T-cell (primary cell): ENCODE measurements around the gene PTPRO. TPM values are rescaled to one million over a fixed set of nuclear protein-coding genes. Genes with fewer than 3 reads are reported as not detected.
A peak's percentile ranks its signal among the peaks of the same experiment; 100 is the strongest.

Experiments
- ATAC-seq, 4 experiments: fragments of 200-7000 bp in 3 of 4; fragments of 150-1000 bp in 1 of 4; cut with Tn5 transposase; replicated peaks in 1 of 4; 1 replicate in 3 of 4; 2 replicates in 1 of 4; pipeline ENCODE4 v1.10.0; 2021; ENCODE audit warnings: moderate library complexity in 3 of 4, mild to moderate bottlenecking in 2 of 4, moderate number of reproducible peaks in 1 of 4
- CTCF ChIA-PET, 2 donors: fragments of 300-600 bp; sonication (Branson Sonifier 250); formaldehyde crosslinking; loops; one replicate each; lab custom pipeline; 2022; ENCODE audit warnings: antibody characterized with exemption in 2 of 2; lab: Charles Lee
- POLR2A ChIA-PET, 2 donors: fragments of 300-600 bp; sonication (Branson Sonifier 250); formaldehyde crosslinking; loops; one replicate each; lab custom pipeline; 2022; ENCODE audit warnings: antibody characterized with exemption in 2 of 2; lab: Charles Lee
- DNase-seq, 35 experiments: peaks; one replicate each; pipeline versions ENCODE4 v3.0.0 to v3.0.0-alpha.2; 2013 to 2023
- H3K27ac ChIP-seq: one replicate; pipeline ENCODE4 v1.5.1; 2013; ENCODE audit warnings: low read length
- H3K27me3 ChIP-seq, 2 experiments: replicated peaks in 1 of 2; 1 replicate in 1 of 2; 2 replicates in 1 of 2; pipeline versions ENCODE4 v1.6.1 to v1.7.0; 2013; ENCODE audit warnings: low read length in 1 of 2, mixed read lengths in 1 of 2; ENCODE audit not compliant: control insufficient read depth in 2 of 2, insufficient read depth in 2 of 2; ENCODE audit errors: extremely low read depth in 1 of 2
- H3K36me3 ChIP-seq, 2 donors: 1 replicate in 1 of 2; 2 replicates in 1 of 2; pipeline versions ENCODE4 v1.6.1 to v1.7.0; 2013; ENCODE audit warnings: low read length in 1 of 2; ENCODE audit not compliant: control insufficient read depth in 2 of 2, insufficient read depth in 1 of 2; ENCODE audit errors: extremely low read depth in 1 of 2
- H3K4me1 ChIP-seq, 2 experiments: 1 replicate in 1 of 2; 2 replicates in 1 of 2; pipeline versions ENCODE4 v1.6.1 to v1.7.0; 2013; ENCODE audit warnings: low read length in 2 of 2, mixed read lengths in 1 of 2; ENCODE audit not compliant: insufficient read depth in 2 of 2, control insufficient read depth in 1 of 2; ENCODE audit errors: extremely low read depth in 1 of 2
- H3K4me3 ChIP-seq, 2 donors: 1 replicate in 1 of 2; 2 replicates in 1 of 2; pipeline versions ENCODE4 v1.5.1 to v1.7.0; 2013; ENCODE audit warnings: mild to moderate bottlenecking in 2 of 2, low read length in 1 of 2, moderate library complexity in 1 of 2; ENCODE audit not compliant: control insufficient read depth in 1 of 2; ENCODE audit errors: extremely low read depth in 1 of 2
- H3K9me3 ChIP-seq: 2 replicates; pipeline ENCODE4 v1.7.0; 2013
- H3K27ac Mint-ChIP-seq, 2 donors: one replicate each; pipeline ENCODE4 v1.8.0; 2020 to 2021; ENCODE audit warnings: mild to moderate bottlenecking in 2 of 2, mixed read lengths in 2 of 2
- H3K27me3 Mint-ChIP-seq, 2 donors: one replicate each; pipeline ENCODE4 v1.8.0; 2021 to 2022; ENCODE audit warnings: mixed read lengths in 2 of 2
- H3K36me3 Mint-ChIP-seq: one replicate; pipeline ENCODE4 v1.8.0; 2021; ENCODE audit warnings: mixed read lengths
- H3K4me1 Mint-ChIP-seq, 3 donors: one replicate each; pipeline ENCODE4 v1.8.0; 2020 to 2022; ENCODE audit warnings: mixed read lengths in 3 of 3, mild to moderate bottlenecking in 1 of 3
- H3K4me3 Mint-ChIP-seq, 3 donors: one replicate each; pipeline ENCODE4 v1.8.0; 2020 to 2022; ENCODE audit warnings: mild to moderate bottlenecking in 3 of 3, mixed read lengths in 3 of 3, moderate library complexity in 3 of 3
- H3K9me3 Mint-ChIP-seq, 3 donors: one replicate each; pipeline ENCODE4 v1.8.0; 2020 to 2022; ENCODE audit warnings: mixed read lengths in 3 of 3
- WGBS: methylation state at CpG from one replicate; pipeline ENCODE4 v1.1.5; 2013; ENCODE audit warnings: missing lambda C conversion rate; ENCODE audit not compliant: insufficient coverage; 5-methylcytosine and 5-hydroxymethylcytosine counted together
- total RNA-seq, 35 experiments: library from RNA in 6 of 35; stranded (reverse) in 6 of 35; fragments of 120-200 nt in 1 of 35; gene quantifications; one replicate each; pipeline versions ENCODE4 v1.2.1 to v1.2.4 and lab custom pipeline; 2013 to 2026

Gene PTPRO
- total RNA-seq, 5 donors from 2014 or later (not counting 1 experiment from before 2014, with no cell fraction given) = 1.1 to 11.5 (median 6.3) TPM

GRCh38 chr12:15497671-15498292 is 175.5 kb downstream of the PTPRO start:
- CTCF ChIA-PET = interaction anchor here in 1 of 2 donors (0.6 kb wide), 1 partner anchor 466 kb away, joined by 3 read pairs; no protein-coding TSS in a partner anchor
- WGBS = 88% methylated on average over 2 of the region's 4 CpGs

DNA sequence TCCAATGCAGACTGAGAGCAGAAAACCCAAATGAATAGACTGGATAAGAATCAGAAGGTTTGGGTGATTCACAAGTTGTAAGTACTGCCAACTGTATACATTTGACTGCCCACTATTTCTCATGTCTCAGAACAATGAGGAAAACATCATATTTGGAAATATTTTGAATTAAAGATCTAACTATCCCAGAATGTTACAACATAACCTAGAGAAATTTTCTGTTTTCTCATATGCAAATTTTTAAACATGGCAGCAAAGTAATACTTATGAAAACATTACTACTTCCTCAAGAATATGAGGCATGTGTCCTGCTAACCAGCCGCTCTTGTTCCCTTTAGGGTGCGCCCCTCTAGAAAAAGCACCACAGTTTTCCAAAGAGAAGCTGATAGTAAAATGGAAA is 179.9 kb downstream of the PTPRO start:
- Histone ChIP-seq H3K9me3 (no peaks in the 10 kb centered on the region), H3K27me3 (peaks cover 0 to 2% of the 10 kb centered on the region in 2 experiments), H3K36me3 (no peaks in the 10 kb centered on the region), H3K4me1 (no peaks in the 10 kb centered on the region), H3K4me3 (no peak overlapping the region), H3K27ac (no peak overlapping the region)
- H3K4me3 Mint-ChIP-seq = no peak overlapping the region
- no CpG with 5 or more reads among the region's 2 CpGs for WGBS
- no peak overlapping the region for H3K27ac Mint-ChIP-seq
- peaks cover 0 to 1% (median 0%) of the 10 kb centered on the region in 3 donors for H3K4me1 Mint-ChIP-seq
- CTCF ChIA-PET = no interaction called here
- no peaks in the 10 kb centered on the region for H3K36me3 Mint-ChIP-seq
- ATAC-seq = no peak
- no peaks in the 10 kb centered on the region for H3K9me3 Mint-ChIP-seq
- no peak for DNase-seq
- POLR2A ChIA-PET = no interaction called here
- peaks cover 20 to 35% of the 10 kb centered on the region in 2 donors for H3K27me3 Mint-ChIP-seq

More at GRCh38 chr12:15497671-15498292, 175.5 kb downstream of the PTPRO start:
- POLR2A ChIA-PET = no interaction called here
- no peak overlapping the region for H3K4me3 ChIP-seq
- no peak for ATAC-seq
- no peaks in the 10 kb centered on the region for H3K36me3 ChIP-seq
- H3K4me1 ChIP-seq = no peaks in the 10 kb centered on the region
- Mint-ChIP-seq H3K27me3 (peaks cover 16 to 21% of the 10 kb centered on the region in 2 donors), H3K36me3 (no peaks in the 10 kb centered on the region), H3K27ac (no peak overlapping the region), H3K9me3 (peaks cover 3 to 7% (median 4%) of the 10 kb centered on the region in 3 donors), H3K4me3 (no peak overlapping the region), H3K4me1 (peaks cover 0 to 4% (median 4%) of the 10 kb centered on the region in 3 donors)
- DNase-seq = no peak
- H3K9me3 ChIP-seq = no peaks in the 10 kb centered on the region
- peaks cover 0 to 5% of the 10 kb centered on the region in 2 experiments for H3K27me3 ChIP-seq
- H3K27ac ChIP-seq = no peak overlapping the region

GRCh38 chr12:15505616-15506015 is 183.3 kb downstream of the PTPRO start:
- DNase-seq (no peak), ATAC-seq (no peak)
- no peaks in the 10 kb centered on the region for H3K36me3 ChIP-seq
- H3K36me3 Mint-ChIP-seq = no peaks in the 10 kb centered on the region
- H3K27ac ChIP-seq = no peak overlapping the region
- H3K9me3 Mint-ChIP-seq = no peaks in the 10 kb centered on the region
- peaks cover 0 to 6% of the 10 kb centered on the region in 2 experiments for H3K27me3 ChIP-seq
- ChIA-PET POLR2A (no interaction called here), CTCF (interaction anchor here in 1 of 2 donors (0.6 kb wide), 1 partner anchor 79 kb away, joined by 4 read pairs; no protein-coding TSS in a partner anchor)
- no peak overlapping the region for H3K27ac Mint-ChIP-seq
- peaks cover 19 to 34% of the 10 kb centered on the region in 2 donors for H3K27me3 Mint-ChIP-seq
- H3K4me3 ChIP-seq = no peak overlapping the region
- no peaks in the 10 kb centered on the region for H3K4me1 Mint-ChIP-seq
- no CpG with 5 or more reads among the region's 4 CpGs for WGBS
- H3K4me1 ChIP-seq = no peaks in the 10 kb centered on the region
- no peaks in the 10 kb centered on the region for H3K9me3 ChIP-seq
- no peak overlapping the region for H3K4me3 Mint-ChIP-seq

- POLR2A ChIA-PET = no interaction called here
Measured at GRCh38 chr12:15515010-15515409, 192.7 kb downstream of the PTPRO start.

DNA sequence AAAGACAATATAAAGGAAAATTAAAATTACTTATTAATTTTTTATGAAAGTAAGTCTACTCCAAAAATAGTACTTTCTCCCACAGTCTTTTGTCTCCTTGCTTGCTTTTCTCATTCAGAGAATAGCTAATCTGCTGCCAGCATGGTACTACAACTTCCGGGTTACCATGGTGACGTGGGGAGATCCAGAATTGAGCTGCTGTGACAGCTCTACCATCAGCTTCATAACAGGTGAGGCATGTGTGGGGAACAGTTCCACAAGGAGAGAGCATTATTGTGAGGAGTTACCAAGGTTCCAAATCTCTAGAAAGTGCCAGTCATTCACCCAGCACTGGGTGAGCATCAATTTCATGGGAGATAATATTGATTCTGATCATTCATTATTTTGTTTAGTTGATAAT is 197.8 kb downstream of the PTPRO start:
- DNase-seq (peak in 1 of 35 experiments; percentile 2), ATAC-seq (no peak)
- H3K9me3 Mint-ChIP-seq = no peaks in the 10 kb centered on the region
- Histone ChIP-seq H3K27ac (no peak overlapping the region), H3K4me3 (no peak overlapping the region), H3K9me3 (no peaks in the 10 kb centered on the region), H3K4me1 (no peaks in the 10 kb centered on the region), H3K36me3 (no peaks in the 10 kb centered on the region), H3K27me3 (peaks cover 0 to 7% of the 10 kb centered on the region in 2 experiments)
- H3K27ac Mint-ChIP-seq = no peak overlapping the region
- H3K27me3 Mint-ChIP-seq = peaks cover 32 to 37% of the 10 kb centered on the region in 2 donors
- H3K4me3 Mint-ChIP-seq = no peak overlapping the region
- ChIA-PET CTCF (interaction anchor here in 1 of 2 donors (0.6 to 1.5 kb wide), 3 partner anchors 65 to 67 kb away, joined by 3 to 4 read pairs (median 3); no protein-coding TSS in a partner anchor), POLR2A (interaction anchor here in 1 of 2 donors (0.5 kb wide), 1 partner anchor 701 kb away, joined by 3 read pairs; no protein-coding TSS in a partner anchor)
- H3K36me3 Mint-ChIP-seq = no peaks in the 10 kb centered on the region
- WGBS = 55% methylated on average over 2 of the region's 2 CpGs
- H3K4me1 Mint-ChIP-seq = peaks cover 0 to 2% (median 2%) of the 10 kb centered on the region in 3 donors

More at GRCh38 chr12:15515010-15515409, 192.7 kb downstream of the PTPRO start:
- no peak overlapping the region for H3K27ac ChIP-seq
- H3K27me3 ChIP-seq = no peaks in the 10 kb centered on the region
- no peak for ATAC-seq
- WGBS = no CpG with 5 or more reads among the region's 4 CpGs
- Mint-ChIP-seq H3K27ac (no peak overlapping the region), H3K9me3 (no peaks in the 10 kb centered on the region), H3K4me3 (no peak overlapping the region), H3K36me3 (no peaks in the 10 kb centered on the region), H3K4me1 (no peaks in the 10 kb centered on the region), H3K27me3 (peaks cover 21% of the 10 kb centered on the region in 2 donors)
- H3K36me3 ChIP-seq = no peaks in the 10 kb centered on the region
- CTCF ChIA-PET = interaction anchor here (0.9 to 1.2 kb wide), 3 partner anchors 8 to 17 kb away, joined by 4 to 6 read pairs (median 4); no protein-coding TSS in a partner anchor
- no peak for DNase-seq
- no peak overlapping the region for H3K4me3 ChIP-seq
- H3K9me3 ChIP-seq = no peaks in the 10 kb centered on the region
- no peaks in the 10 kb centered on the region for H3K4me1 ChIP-seq

DNA sequence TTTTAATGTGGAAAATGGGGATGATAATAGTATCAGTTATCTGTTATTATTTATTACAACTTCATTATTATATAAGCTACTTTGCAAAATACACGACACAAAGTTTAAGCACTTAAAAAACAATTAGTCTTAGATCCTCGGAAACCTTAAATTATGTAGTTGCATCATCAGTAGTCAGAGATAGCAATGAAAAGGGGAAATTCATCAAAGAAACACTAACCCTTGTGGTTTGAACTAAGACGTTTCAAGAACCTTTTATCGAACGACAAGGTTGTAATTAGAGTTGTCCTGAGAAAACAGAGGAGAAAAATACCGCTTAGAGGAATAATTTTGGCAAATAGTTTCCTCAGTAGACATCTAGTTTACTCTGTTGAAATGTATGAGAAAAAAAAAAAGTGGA is 198.5 kb downstream of the PTPRO start:
- POLR2A ChIA-PET = no interaction called here
- peaks cover 0 to 7% of the 10 kb centered on the region in 2 experiments for H3K27me3 ChIP-seq
- H3K9me3 Mint-ChIP-seq = no peaks in the 10 kb centered on the region

More for the DNA sequence above, 198.5 kb downstream of the PTPRO start:
- WGBS = no CpG with 5 or more reads among the region's 6 CpGs
- DNase-seq = no peak
- peaks cover 32 to 37% of the 10 kb centered on the region in 2 donors for H3K27me3 Mint-ChIP-seq
- no peak overlapping the region for H3K27ac Mint-ChIP-seq
- no peaks in the 10 kb centered on the region for H3K4me1 ChIP-seq
- H3K27ac ChIP-seq = no peak overlapping the region
- no peaks in the 10 kb centered on the region for H3K9me3 ChIP-seq
- H3K36me3 Mint-ChIP-seq = no peaks in the 10 kb centered on the region
- CTCF ChIA-PET = interaction anchor here in 1 of 2 donors (1.0 kb wide), 1 partner anchor 64 kb away, joined by 4 read pairs; no protein-coding TSS in a partner anchor
- H3K36me3 ChIP-seq = no peaks in the 10 kb centered on the region
- no peak overlapping the region for H3K4me3 Mint-ChIP-seq
- H3K4me3 ChIP-seq = no peak overlapping the region
- no peak for ATAC-seq
- peaks cover 0 to 2% (median 2%) of the 10 kb centered on the region in 3 donors for H3K4me1 Mint-ChIP-seq
